Measurements from ENCODE around the gene ATP1A3. TPM values are rescaled to one million over a fixed set of nuclear protein-coding genes. Genes with fewer than 3 reads are reported as not detected.

ATP1A3 gene
- total RNA-seq, 1 experiment from 2014 or later: 4.0 TPM

DNA sequence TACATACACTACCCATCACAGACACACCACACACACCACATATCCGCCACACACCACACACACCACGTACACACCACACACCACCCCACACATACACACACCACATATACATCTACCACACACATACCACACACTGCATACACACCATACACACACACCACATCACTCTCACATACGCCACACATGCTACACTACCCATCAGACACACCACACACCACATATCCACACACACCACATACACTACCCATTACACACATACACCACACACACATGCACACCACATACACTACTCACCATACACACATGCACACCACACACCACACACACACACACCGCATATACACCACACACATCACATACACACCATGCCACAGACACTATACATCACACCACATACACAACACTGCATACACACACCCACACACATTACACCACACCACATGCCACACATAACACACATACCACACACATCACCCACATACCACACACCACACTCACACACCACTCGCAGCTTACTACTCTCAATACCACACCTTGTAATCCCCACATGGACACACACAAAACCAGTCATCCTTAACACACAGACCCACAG is 75.3 kb downstream of the ATP1A3 start:
- CTCF ChIA-PET: no interaction called here
- no peak overlapping the region for H3K9ac ChIP-seq (ENCODE audit: low read length)
- ATAC-seq: no peak
- intact Hi-C loops (cut with micrococcal nuclease): no loop called here
- no peaks in the 10 kb centered on the region for H3K36me3 ChIP-seq (ENCODE audit: low read depth, low read length)
- no peaks in the 10 kb centered on the region for H3K79me2 ChIP-seq (ENCODE audit: low read length)
- no peaks in the 10 kb centered on the region for H3K9me2 ChIP-seq (replicated peaks; ENCODE audit: low read length)
- POLR2A ChIA-PET (ENCODE audit: unreplicated experiment): no interaction called here
- TF ChIP-seq, protein P1, sequence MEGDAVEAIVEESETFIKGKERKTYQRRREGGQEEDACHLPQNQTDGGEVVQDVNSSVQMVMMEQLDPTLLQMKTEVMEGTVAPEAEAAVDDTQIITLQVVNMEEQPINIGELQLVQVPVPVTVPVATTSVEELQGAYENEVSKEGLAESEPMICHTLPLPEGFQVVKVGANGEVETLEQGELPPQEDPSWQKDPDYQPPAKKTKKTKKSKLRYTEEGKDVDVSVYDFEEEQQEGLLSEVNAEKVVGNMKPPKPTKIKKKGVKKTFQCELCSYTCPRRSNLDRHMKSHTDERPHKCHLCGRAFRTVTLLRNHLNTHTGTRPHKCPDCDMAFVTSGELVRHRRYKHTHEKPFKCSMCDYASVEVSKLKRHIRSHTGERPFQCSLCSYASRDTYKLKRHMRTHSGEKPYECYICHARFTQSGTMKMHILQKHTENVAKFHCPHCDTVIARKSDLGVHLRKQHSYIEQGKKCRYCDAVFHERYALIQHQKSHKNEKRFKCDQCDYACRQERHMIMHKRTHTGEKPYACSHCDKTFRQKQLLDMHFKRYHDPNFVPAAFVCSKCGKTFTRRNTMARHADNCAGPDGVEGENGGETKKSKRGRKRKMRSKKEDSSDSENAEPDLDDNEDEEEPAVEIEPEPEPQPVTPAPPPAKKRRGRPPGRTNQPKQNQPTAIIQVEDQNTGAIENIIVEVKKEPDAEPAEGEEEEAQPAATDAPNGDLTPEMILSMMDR (conservative IDR thresholded peaks at IDR 0.05; ENCODE audit: low read depth, low read length): no peak
- no peak for TF ChIP-seq EZH2 (IDR thresholded peaks at IDR 0.05; ENCODE audit: low read length, unreplicated experiment)
- TF ChIP-seq EZH2phosphoT487 (IDR thresholded peaks at IDR 0.05; ENCODE audit: borderline replicate concordance, low read length): no peak
- no peak overlapping the region for H3K4me2 ChIP-seq (ENCODE audit: low read length)
- H3K4me3 ChIP-seq (ENCODE audit: low read length): no peak overlapping the region
- H3K4me1 ChIP-seq (ENCODE audit: insufficient read depth, low read length): no peaks in the 10 kb centered on the region
- H3K27ac ChIP-seq (ENCODE audit: low read length): no peak overlapping the region
- H3K9me3 ChIP-seq (ENCODE audit: low read length): no peaks in the 10 kb centered on the region
- H3K27me3 ChIP-seq (ENCODE audit: low read length): peaks cover 18% of the 10 kb centered on the region
- no peaks in the 10 kb centered on the region for H4K20me1 ChIP-seq (ENCODE audit: low read length)
- DNase-seq: no peak
- no peaks in the 10 kb centered on the region for H3F3A ChIP-seq (ENCODE audit: low read length, unreplicated experiment)
- no peak overlapping the region for H2AFZ ChIP-seq (ENCODE audit: low read length)
- no TSS peak for BruUV-seq (replicated peaks)

DNA sequence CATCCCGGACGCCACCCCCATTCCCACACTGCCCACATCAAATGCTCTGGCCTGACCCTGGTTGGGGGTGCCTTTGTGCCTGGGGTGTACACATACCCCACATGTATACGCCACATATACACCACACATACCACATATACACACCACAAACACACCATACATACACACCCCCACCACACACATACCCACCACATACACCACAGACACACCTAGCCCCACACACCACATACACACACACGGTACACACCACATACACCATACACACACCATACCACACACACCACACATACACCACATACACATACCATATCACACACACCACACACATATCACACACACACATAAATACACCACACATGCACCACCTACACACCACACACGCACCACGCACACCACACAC is 75.9 kb downstream of the ATP1A3 start:
- H2AFZ ChIP-seq (ENCODE audit: low read length): no peak overlapping the region
- no peak overlapping the region for H3K4me2 ChIP-seq (ENCODE audit: low read length)
- POLR2A ChIA-PET (ENCODE audit: unreplicated experiment): no interaction called here
- ATAC-seq: no peak
- H3K4me1 ChIP-seq (ENCODE audit: insufficient read depth, low read length): no peaks in the 10 kb centered on the region
- no peaks in the 10 kb centered on the region for H3F3A ChIP-seq (ENCODE audit: low read length, unreplicated experiment)
- H3K4me3 ChIP-seq (ENCODE audit: low read length): no peak overlapping the region
- H3K36me3 ChIP-seq (ENCODE audit: low read depth, low read length): no peaks in the 10 kb centered on the region
- H3K27ac ChIP-seq (ENCODE audit: low read length): no peak overlapping the region
- no peaks in the 10 kb centered on the region for H4K20me1 ChIP-seq (ENCODE audit: low read length)
- BruUV-seq (replicated peaks): no TSS peak
- no peaks in the 10 kb centered on the region for H3K9me2 ChIP-seq (replicated peaks; ENCODE audit: low read length)
- H3K9me3 ChIP-seq (ENCODE audit: low read length): no peaks in the 10 kb centered on the region
- no peaks in the 10 kb centered on the region for H3K79me2 ChIP-seq (ENCODE audit: low read length)
- no peak for DNase-seq
- TF ChIP-seq EZH2phosphoT487 (IDR thresholded peaks at IDR 0.05; ENCODE audit: borderline replicate concordance, low read length) (no peak), EZH2 (IDR thresholded peaks at IDR 0.05; ENCODE audit: low read length, unreplicated experiment) (no peak)
- TF ChIP-seq, protein P1 (conservative IDR thresholded peaks at IDR 0.05; ENCODE audit: low read depth, low read length): no peak
- intact Hi-C loops (cut with micrococcal nuclease): no loop called here
- H3K9ac ChIP-seq (ENCODE audit: low read length): no peak overlapping the region
- H3K27me3 ChIP-seq (ENCODE audit: low read length): peaks cover 24% of the 10 kb centered on the region
- CTCF ChIA-PET: no interaction called here

DNA sequence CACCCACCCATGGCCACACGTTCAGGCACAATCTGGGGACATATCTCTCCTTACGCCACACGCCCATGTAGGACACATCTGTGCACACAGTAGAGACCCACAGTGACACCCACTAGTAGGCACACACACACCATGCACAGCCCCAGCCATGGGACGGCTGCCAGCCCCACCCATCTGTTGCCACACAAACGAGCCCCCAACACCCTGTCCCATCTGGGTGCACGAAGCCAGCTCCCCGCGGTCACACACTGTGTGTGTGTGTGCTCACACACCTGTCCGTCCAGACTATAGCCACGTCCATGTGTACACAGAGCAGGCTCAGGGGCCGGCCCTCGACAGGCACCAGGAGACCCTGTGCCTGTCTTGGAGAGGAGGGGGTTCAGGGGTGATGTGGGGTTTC is 76.4 kb downstream of the ATP1A3 start:
- no peaks in the 10 kb centered on the region for H3K9me3 ChIP-seq (ENCODE audit: low read length)
- intact Hi-C loops (cut with micrococcal nuclease): no loop called here
- ChIA-PET POLR2A (ENCODE audit: unreplicated experiment) (no interaction called here), CTCF (no interaction called here)
- no peaks in the 10 kb centered on the region for H3K4me1 ChIP-seq (ENCODE audit: insufficient read depth, low read length)
- H4K20me1 ChIP-seq (ENCODE audit: low read length): no peaks in the 10 kb centered on the region
- H3K9ac ChIP-seq (ENCODE audit: low read length): no peak overlapping the region
- no peak overlapping the region for H3K27ac ChIP-seq (ENCODE audit: low read length)
- no peaks in the 10 kb centered on the region for H3F3A ChIP-seq (ENCODE audit: low read length, unreplicated experiment)
- no peak overlapping the region for H3K4me2 ChIP-seq (ENCODE audit: low read length)
- TF ChIP-seq, protein P1 (conservative IDR thresholded peaks at IDR 0.05; ENCODE audit: low read depth, low read length): no peak
- no peak for TF ChIP-seq EZH2 (IDR thresholded peaks at IDR 0.05; ENCODE audit: low read length, unreplicated experiment)
- no peak for TF ChIP-seq EZH2phosphoT487 (IDR thresholded peaks at IDR 0.05; ENCODE audit: borderline replicate concordance, low read length)
- DNase-seq (no peak), ATAC-seq (no peak)
- H3K27me3 ChIP-seq (ENCODE audit: low read length): peaks cover 24% of the 10 kb centered on the region
- no peaks in the 10 kb centered on the region for H3K36me3 ChIP-seq (ENCODE audit: low read depth, low read length)
- no peaks in the 10 kb centered on the region for H3K79me2 ChIP-seq (ENCODE audit: low read length)
- H2AFZ ChIP-seq (ENCODE audit: low read length): no peak overlapping the region
- no TSS peak for BruUV-seq (replicated peaks)
- no peaks in the 10 kb centered on the region for H3K9me2 ChIP-seq (replicated peaks; ENCODE audit: low read length)
- H3K4me3 ChIP-seq (ENCODE audit: low read length): no peak overlapping the region

Data from PC-3 (cell line).